Measurements from ENCODE around the gene SATL1. TPM values are rescaled to one million over a fixed set of nuclear protein-coding genes. Genes with fewer than 3 reads are reported as not detected.
"Not testable (repeated sequence)": the region's sequence is repeated elsewhere in the genome, so short reads cannot be mapped to it uniquely, and the experiment has no call there.

Gene SATL1, protein sequence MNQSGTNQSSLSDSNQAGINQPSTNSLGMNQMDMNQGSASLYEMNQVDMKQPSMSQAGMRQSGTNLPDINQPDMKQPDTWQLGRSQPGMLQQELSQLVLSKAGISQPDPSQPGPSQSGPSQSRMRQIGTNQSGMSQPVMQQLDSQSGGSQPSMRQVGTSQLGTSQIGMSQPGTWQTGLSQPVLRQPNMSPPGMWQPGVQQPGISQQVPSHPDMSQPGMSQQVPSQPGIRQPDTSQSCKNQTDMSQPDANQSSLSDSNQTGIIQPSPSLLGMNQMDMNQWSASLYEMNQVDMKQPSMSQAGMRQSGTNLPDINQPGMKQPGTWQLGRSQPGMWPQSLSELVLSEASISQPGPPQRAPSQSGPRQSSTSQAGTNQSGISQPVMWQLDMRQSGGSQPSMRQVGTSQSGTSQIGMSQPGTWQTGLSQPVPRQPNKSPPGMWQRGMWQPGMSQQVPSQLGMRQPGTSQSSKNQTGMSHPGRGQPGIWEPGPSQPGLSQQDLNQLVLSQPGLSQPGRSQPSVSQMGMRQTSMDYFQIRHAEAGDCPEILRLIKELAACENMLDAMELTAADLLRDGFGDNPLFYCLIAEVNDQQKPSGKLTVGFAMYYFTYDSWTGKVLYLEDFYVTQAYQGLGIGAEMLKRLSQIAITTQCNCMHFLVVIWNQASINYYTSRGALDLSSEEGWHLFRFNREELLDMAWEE
- not detected for total RNA-seq

DNA sequence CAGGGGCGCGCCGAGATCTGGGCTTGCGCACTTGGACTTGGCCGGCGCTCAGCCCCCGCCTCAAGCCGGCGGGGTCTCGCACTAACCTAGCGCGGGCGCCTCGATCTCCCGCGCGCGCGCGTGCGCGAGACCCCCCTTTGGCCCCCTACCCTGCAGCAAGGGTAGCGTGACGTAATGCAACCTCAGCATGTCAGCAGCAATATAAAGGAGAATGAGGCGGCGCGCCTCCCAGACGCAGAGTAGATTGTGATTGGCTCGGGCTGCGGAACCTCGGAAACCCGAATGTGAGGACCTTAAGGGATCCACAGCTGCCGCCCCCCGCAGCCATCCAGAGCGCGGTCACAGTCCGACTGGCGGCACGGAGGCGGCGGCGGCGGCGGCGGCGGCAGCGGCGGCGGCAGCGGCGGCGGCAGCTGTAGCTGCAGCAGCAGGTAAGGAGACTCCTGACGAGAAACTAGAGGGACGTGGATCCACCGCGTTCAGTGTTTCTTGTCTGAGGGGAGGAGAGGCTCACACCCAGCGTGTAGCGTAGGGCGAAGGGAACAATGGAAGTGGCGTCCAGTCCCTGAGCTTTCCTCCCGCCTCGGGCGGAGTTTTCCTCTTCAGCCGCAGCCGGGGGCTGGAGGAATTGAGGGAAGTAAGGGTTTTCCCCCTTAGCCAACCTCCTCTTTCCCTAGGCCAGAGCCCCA is at the start of gene SATL1, which contains the start of gene ZNF711:
Gene SATL1, minus strand, starts transcription at position 19 of the 689 bp plus-strand sequence. CDS start 134,811 bp downstream, outside the sequence.
Gene ZNF711, plus strand, starts transcription at position 231 of the 689 bp plus-strand sequence. CDS start 3,582 bp downstream, outside the sequence.
- Mint-ChIP-seq H3K9me3 (no peaks in the 10 kb centered on the region), H3K36me3 (ENCODE audit: insufficient read depth) (no peaks in the 10 kb centered on the region), H3K27me3 (ENCODE audit: low read depth) (peaks cover 18% of the 10 kb centered on the region), H3K4me1 (ENCODE audit: low read depth) (peaks cover 12% of the 10 kb centered on the region), H3K4me3 (peak within 1 kb of the TSS; percentile 77)
- ATAC-seq (peak; percentile 58 to 65), DNase-seq (peak; percentile 15)

DNA sequence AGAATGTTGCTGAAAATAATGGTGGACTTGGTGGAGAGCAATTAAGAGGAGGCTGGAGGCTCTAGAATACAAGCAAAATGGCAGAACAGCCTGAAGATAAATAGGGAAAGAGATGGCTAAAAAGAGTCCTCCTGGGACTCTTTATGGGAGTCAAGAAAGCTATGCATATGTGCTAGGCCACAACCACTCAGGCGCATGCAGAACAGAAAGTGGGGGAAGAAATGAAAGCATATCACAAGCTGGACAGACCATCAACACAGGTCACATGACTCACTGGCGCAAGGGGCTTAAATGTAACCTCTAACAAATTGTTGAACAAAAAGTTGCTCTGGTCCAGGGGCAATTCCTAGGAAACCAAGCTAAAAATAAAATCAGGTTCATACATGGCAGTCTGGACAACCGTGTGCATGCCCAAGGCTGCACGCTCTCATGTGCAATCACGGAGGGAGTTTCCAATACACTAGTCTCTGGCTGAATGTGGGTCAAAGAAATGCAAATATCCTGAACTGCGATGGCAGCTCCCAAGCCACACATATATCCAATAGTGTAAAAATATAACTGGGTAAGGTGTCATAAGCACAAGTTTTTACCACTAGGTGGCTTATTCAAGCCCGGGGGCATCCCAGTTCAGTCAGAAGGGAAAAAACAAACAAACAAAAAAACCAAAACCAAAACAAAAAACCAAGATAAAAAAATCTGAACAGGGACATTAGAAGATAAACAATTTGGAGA is 45.6 kb upstream of the SATL1 start:
- ATAC-seq: no peak

DNA sequence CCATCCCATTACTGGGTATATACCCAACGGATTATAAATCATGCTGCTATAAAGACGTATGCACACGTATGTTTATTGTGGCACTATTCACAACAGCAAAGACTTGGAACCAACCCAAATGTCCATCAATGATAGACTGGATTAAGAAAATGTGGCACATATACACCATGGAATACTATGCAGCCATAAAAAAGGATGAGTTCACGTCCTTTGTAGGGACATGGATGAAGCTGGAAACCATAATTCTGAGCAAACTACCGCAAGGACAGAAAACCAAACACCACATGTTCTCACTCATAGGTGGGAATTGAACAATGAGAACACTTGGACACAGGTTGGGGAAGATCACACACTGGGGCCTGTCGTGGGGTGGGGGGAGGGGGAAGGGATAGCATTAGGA is 41.7 kb upstream of the SATL1 start:
- not testable (repeated sequence) for DNase-seq; H3K27me3 Mint-ChIP-seq (ENCODE audit: low read depth); H3K9me3 Mint-ChIP-seq; H3K4me3 Mint-ChIP-seq; H3K36me3 Mint-ChIP-seq (ENCODE audit: insufficient read depth); ATAC-seq; H3K4me1 Mint-ChIP-seq (ENCODE audit: low read depth)

More for the DNA sequence above, 45.6 kb upstream of the SATL1 start:
- DNase-seq: no peak
- Mint-ChIP-seq H3K4me3 (no peak overlapping the region), H3K27me3 (ENCODE audit: low read depth) (no peaks in the 10 kb centered on the region), H3K4me1 (ENCODE audit: low read depth) (no peaks in the 10 kb centered on the region), H3K9me3 (peaks cover 9% of the 10 kb centered on the region), H3K36me3 (ENCODE audit: insufficient read depth) (no peaks in the 10 kb centered on the region)

DNA sequence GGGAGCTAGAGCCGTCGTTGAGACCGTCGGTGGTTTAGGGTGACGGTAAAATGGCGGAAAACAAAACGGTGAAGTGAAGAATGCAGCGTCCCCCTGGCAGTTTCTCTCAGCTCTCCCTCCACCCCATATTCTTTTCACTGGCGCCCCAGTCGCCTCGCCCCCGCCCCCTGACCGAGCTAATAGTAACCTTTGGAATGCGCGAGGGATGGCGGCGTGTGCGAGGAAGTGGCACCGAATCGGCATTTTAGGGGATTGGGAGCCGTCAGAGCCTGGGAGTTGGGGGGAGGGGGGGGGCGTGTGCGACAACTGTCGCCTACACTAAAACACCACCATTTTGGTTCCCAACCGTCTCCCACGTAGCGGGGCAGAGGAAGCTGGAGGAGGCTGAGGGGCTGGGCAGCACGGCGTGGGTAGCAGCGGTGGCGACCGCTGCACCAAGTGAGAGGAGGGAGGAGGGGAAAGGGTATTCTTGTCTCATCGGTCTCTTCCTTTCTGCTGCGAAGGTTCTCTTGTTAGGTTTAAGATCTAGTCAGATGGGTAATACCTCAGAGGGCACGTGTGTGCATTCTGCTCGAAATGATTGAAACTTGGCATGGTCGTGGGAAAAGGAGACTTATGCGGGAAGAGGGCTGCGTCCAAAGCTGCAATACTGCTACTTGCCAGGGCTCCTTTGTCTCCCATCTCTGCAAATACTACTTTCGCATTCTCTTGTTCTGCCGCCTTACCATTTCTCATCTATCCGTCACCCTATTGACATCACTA is 1.1 kb upstream of the SATL1 start:
- Mint-ChIP-seq H3K4me1 (ENCODE audit: low read depth) (peaks cover 12% of the 10 kb centered on the region), H3K36me3 (ENCODE audit: insufficient read depth) (no peaks in the 10 kb centered on the region), H3K27me3 (ENCODE audit: low read depth) (peaks cover 18% of the 10 kb centered on the region), H3K4me3 (peak overlapping the region; percentile 77), H3K9me3 (no peaks in the 10 kb centered on the region)
- DNase-seq: no peak
- peak; percentile 34 to 40 for ATAC-seq

DNA sequence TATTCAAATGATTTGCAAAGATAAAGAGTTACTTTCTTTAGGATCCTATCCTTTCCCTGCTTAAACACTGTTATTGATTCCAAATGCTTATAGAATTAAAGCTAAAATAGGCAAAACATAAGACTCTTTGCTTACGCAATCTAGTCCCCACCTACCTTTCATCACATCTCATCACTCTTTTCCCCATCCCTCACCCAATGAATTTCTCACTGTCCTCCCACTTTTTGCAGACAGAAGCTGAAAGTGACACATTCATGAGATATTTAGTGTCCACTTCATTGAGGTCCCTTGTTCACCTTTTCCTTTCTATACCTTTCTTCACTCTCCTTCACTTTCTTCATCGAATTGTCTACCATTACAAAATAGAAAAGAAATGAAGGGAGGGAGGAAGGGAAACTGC is 424 bp downstream of the SATL1 start:
- ATAC-seq (no peak), DNase-seq (no peak)
- Mint-ChIP-seq H3K27me3 (ENCODE audit: low read depth) (peaks cover 17% of the 10 kb centered on the region), H3K9me3 (no peaks in the 10 kb centered on the region), H3K4me1 (ENCODE audit: low read depth) (peaks cover 12% of the 10 kb centered on the region), H3K36me3 (ENCODE audit: insufficient read depth) (no peaks in the 10 kb centered on the region), H3K4me3 (peak overlapping the region; percentile 43)

DNA sequence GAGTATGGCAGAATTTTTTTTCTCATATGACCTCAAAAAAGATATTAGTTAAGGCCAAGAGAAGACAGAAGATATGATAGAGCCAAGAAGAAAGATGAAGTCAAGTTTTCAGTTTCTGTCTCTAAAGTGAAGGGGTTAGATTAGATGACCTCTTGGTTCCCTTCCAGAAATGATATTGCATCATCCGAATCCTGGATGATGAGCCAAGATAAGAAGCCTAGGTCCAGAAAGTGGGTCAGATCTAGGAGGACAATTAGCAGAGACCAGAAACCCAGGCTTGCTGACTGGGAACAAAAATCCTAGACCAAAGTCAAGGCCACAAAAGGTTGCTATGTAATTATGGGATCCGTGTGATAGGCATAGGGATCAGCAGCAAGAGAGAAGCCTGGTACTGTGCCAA is 20.2 kb downstream of the SATL1 start:
- Mint-ChIP-seq H3K4me3 (no peak overlapping the region), H3K4me1 (ENCODE audit: low read depth) (peaks cover 4% of the 10 kb centered on the region), H3K36me3 (ENCODE audit: insufficient read depth) (no peaks in the 10 kb centered on the region), H3K27me3 (ENCODE audit: low read depth) (no peaks in the 10 kb centered on the region), H3K9me3 (no peaks in the 10 kb centered on the region)
- ATAC-seq: no peak
- DNase-seq: no peak

DNA sequence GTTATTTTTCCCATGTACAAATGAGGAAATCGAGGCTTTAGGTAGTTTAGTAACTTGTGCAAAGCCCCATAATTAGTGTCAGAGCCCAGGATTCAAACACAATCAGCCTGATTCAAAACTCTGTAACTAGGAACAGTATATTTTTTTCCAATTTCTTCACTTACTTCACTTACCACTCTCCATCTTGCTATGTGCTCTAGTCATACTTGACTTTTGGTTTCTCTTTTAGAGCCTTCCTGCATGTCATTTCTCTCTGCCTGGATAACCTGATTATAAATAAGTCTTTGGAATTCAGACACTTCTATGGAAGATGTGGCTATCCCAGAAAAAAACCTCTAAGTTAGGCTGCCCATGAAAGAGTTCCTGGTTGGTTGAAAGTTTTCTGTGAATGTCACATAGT is 22.2 kb downstream of the SATL1 start:
- ATAC-seq (no peak), DNase-seq (no peak)
- H3K4me1 Mint-ChIP-seq (ENCODE audit: low read depth): peaks cover 4% of the 10 kb centered on the region
- H3K27me3 Mint-ChIP-seq (ENCODE audit: low read depth): no peaks in the 10 kb centered on the region
- H3K36me3 Mint-ChIP-seq (ENCODE audit: insufficient read depth): no peaks in the 10 kb centered on the region
- no peaks in the 10 kb centered on the region for H3K9me3 Mint-ChIP-seq
- H3K4me3 Mint-ChIP-seq: no peak overlapping the region

DNA sequence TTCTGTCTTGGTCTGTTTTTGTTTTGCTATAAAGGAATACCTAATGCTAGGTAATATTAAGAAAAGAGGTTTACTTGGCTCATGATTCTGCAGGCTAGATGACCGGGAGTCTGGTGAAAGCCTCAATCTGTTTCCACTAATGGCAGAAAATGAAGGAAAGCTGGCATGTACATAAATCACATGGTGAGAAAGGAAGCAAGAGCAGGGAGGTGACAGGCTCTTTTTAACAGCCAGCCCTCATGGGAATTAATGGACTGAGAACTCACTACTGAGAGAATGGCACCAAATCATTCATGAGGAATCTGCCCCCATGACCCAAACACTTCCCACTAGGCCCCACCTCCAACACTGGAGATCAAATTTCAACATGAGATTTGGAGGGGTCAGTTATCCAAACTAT is 27.6 kb downstream of the SATL1 start:
- no peak overlapping the region for H3K4me3 Mint-ChIP-seq
- ATAC-seq: no peak
- H3K27me3 Mint-ChIP-seq (ENCODE audit: low read depth): no peaks in the 10 kb centered on the region

DNA sequence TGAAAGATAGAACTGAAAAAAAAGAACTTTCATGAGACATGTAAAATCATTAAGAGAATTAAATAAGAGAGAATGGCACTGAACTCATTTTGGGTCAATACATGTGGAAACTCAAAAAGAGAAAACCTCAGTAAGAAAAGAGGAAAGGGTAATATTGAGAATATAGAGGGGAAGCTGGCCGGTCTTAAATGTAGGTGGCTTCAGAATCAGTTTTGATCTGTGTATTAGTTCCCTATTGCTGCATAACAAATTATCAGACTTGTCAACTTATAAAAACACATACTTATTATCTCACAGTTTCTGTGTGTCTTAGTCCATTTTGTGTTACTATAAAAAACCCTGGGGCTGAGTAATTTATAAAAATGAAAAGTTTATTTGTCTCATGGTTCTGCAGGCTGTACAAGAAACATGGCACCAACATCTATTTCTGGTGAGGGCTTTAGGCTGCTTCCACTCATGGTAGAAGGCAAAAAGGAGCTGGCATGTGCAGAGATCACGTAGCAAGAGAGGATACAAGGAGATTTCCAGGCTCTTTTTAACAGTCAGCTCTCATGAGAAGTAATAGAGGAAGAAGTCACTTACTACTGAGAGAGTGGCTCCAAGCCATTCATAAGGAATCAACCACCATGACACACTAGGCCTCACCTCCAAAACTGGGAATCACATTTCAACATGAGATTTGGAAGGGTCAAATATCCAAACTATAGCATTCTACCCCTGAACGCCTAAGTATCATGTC is 29.6 kb downstream of the SATL1 start:
- Mint-ChIP-seq H3K4me1 (ENCODE audit: low read depth) (no peaks in the 10 kb centered on the region), H3K27me3 (ENCODE audit: low read depth) (no peaks in the 10 kb centered on the region), H3K9me3 (peaks cover 5% of the 10 kb centered on the region), H3K36me3 (ENCODE audit: insufficient read depth) (no peaks in the 10 kb centered on the region), H3K4me3 (no peak overlapping the region)
- ATAC-seq (no peak), DNase-seq (no peak)

More for the DNA sequence above, 27.6 kb downstream of the SATL1 start:
- Mint-ChIP-seq H3K9me3 (no peaks in the 10 kb centered on the region), H3K36me3 (ENCODE audit: insufficient read depth) (no peaks in the 10 kb centered on the region), H3K4me1 (ENCODE audit: low read depth) (peaks cover 2% of the 10 kb centered on the region)
- no peak for DNase-seq

DNA sequence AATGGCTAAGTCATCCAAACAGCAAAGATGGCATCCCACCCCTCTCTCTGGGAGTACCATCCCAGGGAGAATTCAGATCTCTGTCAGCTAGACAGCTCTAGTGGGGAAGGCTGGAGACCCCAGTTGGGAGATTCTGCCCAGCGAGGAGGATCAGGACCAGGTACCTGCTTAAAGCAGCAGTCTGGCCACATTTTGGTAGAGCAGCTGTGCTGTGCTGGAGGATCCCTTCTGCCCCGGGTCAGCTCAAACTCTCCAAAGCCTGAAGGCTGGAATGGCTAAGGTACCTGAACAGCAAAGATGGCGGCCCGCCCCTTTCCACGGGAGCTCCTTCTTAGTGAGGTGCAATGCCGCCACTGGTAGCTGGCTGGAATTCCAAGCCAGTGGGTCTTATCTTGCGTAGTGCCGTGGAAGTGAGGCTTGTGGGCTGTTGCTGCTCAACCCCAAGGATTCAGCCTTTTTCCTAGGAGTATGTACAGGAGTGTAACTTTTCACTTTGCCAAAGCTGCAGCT is 40.1 kb downstream of the SATL1 start:
- ATAC-seq: no peak
- Mint-ChIP-seq H3K36me3 (ENCODE audit: insufficient read depth) (no peaks in the 10 kb centered on the region), H3K4me1 (ENCODE audit: low read depth) (no peaks in the 10 kb centered on the region), H3K4me3 (no peak overlapping the region), H3K9me3 (no peaks in the 10 kb centered on the region), H3K27me3 (ENCODE audit: low read depth) (no peaks in the 10 kb centered on the region)
- no peak for DNase-seq

DNA sequence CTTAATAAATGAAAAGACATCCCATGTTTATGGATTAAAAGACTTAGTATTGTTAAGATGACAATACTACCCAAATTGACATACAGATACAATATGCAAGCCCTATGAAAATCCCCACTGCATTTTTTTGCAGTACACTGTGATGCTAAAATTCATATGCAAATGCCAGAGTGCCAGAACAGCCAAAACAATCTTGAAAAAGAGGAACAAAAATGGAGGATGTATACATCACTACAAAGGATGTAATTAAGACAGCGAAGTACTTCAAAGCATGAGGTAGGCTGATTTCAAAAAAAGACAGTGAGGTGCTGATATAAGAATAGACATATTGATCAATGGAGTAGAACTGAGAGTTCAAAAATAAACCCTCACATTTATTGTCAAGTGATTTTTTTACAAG is 47.3 kb downstream of the SATL1 start:
- Mint-ChIP-seq H3K4me3 (no peak overlapping the region), H3K36me3 (ENCODE audit: insufficient read depth) (no peaks in the 10 kb centered on the region), H3K4me1 (ENCODE audit: low read depth) (no peaks in the 10 kb centered on the region), H3K27me3 (ENCODE audit: low read depth) (no peaks in the 10 kb centered on the region), H3K9me3 (peaks cover 4% of the 10 kb centered on the region)
- no peak for ATAC-seq
- no peak for DNase-seq

DNA sequence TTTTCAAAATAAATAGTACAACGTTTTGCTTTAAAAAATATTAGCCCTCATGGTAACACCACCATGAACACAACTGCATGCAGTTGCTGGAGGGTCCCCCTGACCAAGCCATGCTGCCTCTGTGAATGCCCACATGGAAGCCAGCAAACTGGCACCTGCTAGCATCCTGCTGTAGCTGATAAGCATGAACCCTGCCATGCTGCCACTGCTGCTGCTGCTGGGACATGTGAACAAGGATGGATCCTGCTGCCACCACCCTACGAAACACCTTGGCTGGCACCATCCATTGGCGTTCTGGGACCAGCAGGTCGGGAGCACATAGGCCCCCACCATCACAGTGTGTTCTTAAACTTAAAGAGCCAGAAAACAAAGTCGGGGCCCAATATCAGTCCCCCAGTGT is 83.9 kb downstream of the SATL1 start:
- Mint-ChIP-seq H3K9me3 (no peaks in the 10 kb centered on the region), H3K36me3 (ENCODE audit: insufficient read depth) (no peaks in the 10 kb centered on the region), H3K4me3 (no peak overlapping the region), H3K4me1 (ENCODE audit: low read depth) (no peaks in the 10 kb centered on the region), H3K27me3 (ENCODE audit: low read depth) (no peaks in the 10 kb centered on the region)
- ATAC-seq: no peak
- DNase-seq: no peak

DNA sequence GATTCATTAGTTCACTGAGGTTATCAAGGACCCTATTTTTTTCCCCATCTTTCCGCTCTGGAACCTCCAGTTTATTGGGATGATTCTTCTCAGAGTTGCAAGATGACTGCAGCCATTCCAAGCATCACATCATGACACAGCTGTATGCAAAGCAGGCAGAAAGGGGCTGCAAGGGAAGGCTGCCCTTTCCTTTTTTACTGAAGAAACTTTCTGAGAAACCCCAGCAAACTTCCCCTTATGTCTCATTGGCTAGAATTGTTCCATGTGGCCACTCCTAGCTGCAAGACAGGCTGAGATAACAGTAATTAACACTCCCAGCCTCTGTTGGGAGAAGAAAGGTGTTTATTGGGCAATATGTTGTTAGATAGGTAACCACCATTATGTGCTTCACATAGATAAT is 102.6 kb downstream of the SATL1 start:
- Mint-ChIP-seq H3K36me3 (ENCODE audit: insufficient read depth) (no peaks in the 10 kb centered on the region), H3K4me3 (no peak overlapping the region), H3K27me3 (ENCODE audit: low read depth) (no peaks in the 10 kb centered on the region), H3K4me1 (ENCODE audit: low read depth) (no peaks in the 10 kb centered on the region), H3K9me3 (no peaks in the 10 kb centered on the region)
- no peak for DNase-seq
- no peak for ATAC-seq
